ENCODE measurements around the gene TIGD2.

The TIGD2 gene

GRCh38 chr4:89113415-89113814, 2.1 kb downstream of the TIGD2 start:
- TF ChIP-seq CTCF (IDR thresholded peaks at IDR 0.05; ENCODE audit: low read depth, low read length) = no peak
- in situ Hi-C loops (cut with HindIII; ENCODE audit: low sequenced_read_pairs) = no loop called here
- no peak overlapping the region for H3K4me3 ChIP-seq (ENCODE audit: low read depth, low read length)
- no peak for DNase-seq (ENCODE audit: low read depth, low spot score)

GRCh38 chr4:89114100-89114499, 2.8 kb downstream of the TIGD2 start:
- in situ Hi-C loops (cut with HindIII; ENCODE audit: low sequenced_read_pairs) = no loop called here
- no peak for DNase-seq (ENCODE audit: low read depth, low spot score)
- TF ChIP-seq CTCF (IDR thresholded peaks at IDR 0.05; ENCODE audit: low read depth, low read length) = no peak
- H3K4me3 ChIP-seq (ENCODE audit: low read depth, low read length) = no peak overlapping the region

GRCh38 chr4:89117115-89117514, 5.8 kb downstream of the TIGD2 start:
- DNase-seq (ENCODE audit: low read depth, low spot score) = no peak

GRCh38 chr4:89119166-89119565, 7.8 kb downstream of the TIGD2 start:
- DNase-seq (ENCODE audit: low read depth, low spot score) = no peak
- no peak overlapping the region for H3K4me3 ChIP-seq (ENCODE audit: low read depth, low read length)
- in situ Hi-C loops (cut with HindIII; ENCODE audit: low sequenced_read_pairs) = no loop called here
- no peak for TF ChIP-seq CTCF (IDR thresholded peaks at IDR 0.05; ENCODE audit: low read depth, low read length)

More at GRCh38 chr4:89117115-89117514, 5.8 kb downstream of the TIGD2 start:
- TF ChIP-seq CTCF (IDR thresholded peaks at IDR 0.05; ENCODE audit: low read depth, low read length) = no peak
- H3K4me3 ChIP-seq (ENCODE audit: low read depth, low read length) = no peak overlapping the region
- in situ Hi-C loops (cut with HindIII; ENCODE audit: low sequenced_read_pairs) = no loop called here

GRCh38 chr4:89119836-89120235, 8.5 kb downstream of the TIGD2 start:
- DNase-seq (ENCODE audit: low read depth, low spot score) = no peak
- no peak for TF ChIP-seq CTCF (IDR thresholded peaks at IDR 0.05; ENCODE audit: low read depth, low read length)
- in situ Hi-C loops (cut with HindIII; ENCODE audit: low sequenced_read_pairs) = no loop called here
- no peak overlapping the region for H3K4me3 ChIP-seq (ENCODE audit: low read depth, low read length)

GRCh38 chr4:89121387-89122068, 10.2 kb downstream of the TIGD2 start:
- H3K4me3 ChIP-seq (ENCODE audit: low read depth, low read length) = no peak overlapping the region
- TF ChIP-seq CTCF (IDR thresholded peaks at IDR 0.05; ENCODE audit: low read depth, low read length) = no peak
- no peak for DNase-seq (ENCODE audit: low read depth, low spot score)
- in situ Hi-C loops (cut with HindIII; ENCODE audit: low sequenced_read_pairs) = no loop called here

All from astrocyte of the spinal cord (primary cell).